DND-41 (cell line): ENCODE measurements around the gene FHIT.

Source experiments
- EZH2 ChIP-seq: IDR thresholded peaks from 3 replicates; pipeline ENCODE4 v1.6.1; 2012; ENCODE audit warnings: borderline replicate concordance, low read depth, mild to moderate bottlenecking, moderate library complexity, low read length, inconsistent platforms; ENCODE audit not compliant: severe bottlenecking
- TF ChIP-seq, protein P1 (sequence below): IDR thresholded peaks from 2 replicates; pipeline ENCODE4 v1.5.1; 2012; ENCODE audit warnings: borderline replicate concordance, low read length, moderate library complexity, mild to moderate bottlenecking; ENCODE audit not compliant: poor library complexity, severe bottlenecking; ENCODE audit errors: extremely low read depth

DNA sequence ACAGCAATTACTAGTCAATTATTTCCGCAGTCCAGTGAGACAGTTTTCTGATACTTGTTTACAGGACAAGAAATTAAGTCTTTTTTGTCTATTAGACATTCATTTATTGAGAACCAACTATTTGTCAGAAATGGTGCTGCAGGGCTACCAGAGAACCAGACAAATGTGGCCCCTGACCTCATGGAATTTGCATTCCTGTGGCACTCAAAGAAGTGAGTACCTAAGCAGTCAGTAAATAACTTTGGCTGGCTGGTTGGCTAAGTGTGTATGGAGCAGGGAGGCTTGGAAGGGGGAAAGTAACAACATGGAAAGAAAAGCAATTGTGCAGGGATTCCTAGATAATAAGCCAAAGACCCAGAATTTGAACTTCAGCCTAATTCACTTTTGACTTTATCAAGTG lies 1364.5 kb downstream of the FHIT start:
- TF ChIP-seq, protein P1, sequence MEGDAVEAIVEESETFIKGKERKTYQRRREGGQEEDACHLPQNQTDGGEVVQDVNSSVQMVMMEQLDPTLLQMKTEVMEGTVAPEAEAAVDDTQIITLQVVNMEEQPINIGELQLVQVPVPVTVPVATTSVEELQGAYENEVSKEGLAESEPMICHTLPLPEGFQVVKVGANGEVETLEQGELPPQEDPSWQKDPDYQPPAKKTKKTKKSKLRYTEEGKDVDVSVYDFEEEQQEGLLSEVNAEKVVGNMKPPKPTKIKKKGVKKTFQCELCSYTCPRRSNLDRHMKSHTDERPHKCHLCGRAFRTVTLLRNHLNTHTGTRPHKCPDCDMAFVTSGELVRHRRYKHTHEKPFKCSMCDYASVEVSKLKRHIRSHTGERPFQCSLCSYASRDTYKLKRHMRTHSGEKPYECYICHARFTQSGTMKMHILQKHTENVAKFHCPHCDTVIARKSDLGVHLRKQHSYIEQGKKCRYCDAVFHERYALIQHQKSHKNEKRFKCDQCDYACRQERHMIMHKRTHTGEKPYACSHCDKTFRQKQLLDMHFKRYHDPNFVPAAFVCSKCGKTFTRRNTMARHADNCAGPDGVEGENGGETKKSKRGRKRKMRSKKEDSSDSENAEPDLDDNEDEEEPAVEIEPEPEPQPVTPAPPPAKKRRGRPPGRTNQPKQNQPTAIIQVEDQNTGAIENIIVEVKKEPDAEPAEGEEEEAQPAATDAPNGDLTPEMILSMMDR: no peak
- TF ChIP-seq EZH2: no peak
